DMS114 treated with DMSO at 0.1 percent for 48 hours (cell line): Measurements from ENCODE around the gene PDIA5.

Experiments
- DNase-seq: peaks from one replicate; lab custom pipeline; 2025; ENCODE audit not compliant: unreplicated experiment; lab: John Stamatoyannopoulos, UW

Gene PDIA5

GRCh38 chr3:123066896-123067688 lies at the start of gene PDIA5:
TSS of gene PDIA5 (plus strand) at chr3:123067025. CDS start at chr3:123067165, 140 bp downstream.
- peak; percentile 86 for DNase-seq

DNA sequence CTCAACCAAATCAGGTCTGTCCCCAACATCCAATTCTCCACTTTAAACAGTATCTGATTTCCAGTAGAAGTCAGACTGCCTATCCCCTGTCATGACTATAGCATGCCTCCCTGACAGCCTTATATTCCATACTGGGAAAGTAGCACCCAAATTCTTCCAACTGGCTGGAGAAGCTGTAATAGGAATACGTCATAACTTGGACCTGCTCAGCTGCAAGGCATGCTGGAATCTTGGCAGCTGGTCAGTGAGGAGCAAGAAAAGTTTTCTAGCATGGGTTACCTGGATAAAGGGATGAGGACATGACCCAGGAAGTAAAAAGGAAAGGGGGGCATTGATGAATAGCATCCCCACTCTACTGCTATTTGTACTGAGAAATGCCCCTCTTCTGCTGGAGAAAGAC lies 48.1 kb upstream of the PDIA5 start:
- no peak for DNase-seq

DNA sequence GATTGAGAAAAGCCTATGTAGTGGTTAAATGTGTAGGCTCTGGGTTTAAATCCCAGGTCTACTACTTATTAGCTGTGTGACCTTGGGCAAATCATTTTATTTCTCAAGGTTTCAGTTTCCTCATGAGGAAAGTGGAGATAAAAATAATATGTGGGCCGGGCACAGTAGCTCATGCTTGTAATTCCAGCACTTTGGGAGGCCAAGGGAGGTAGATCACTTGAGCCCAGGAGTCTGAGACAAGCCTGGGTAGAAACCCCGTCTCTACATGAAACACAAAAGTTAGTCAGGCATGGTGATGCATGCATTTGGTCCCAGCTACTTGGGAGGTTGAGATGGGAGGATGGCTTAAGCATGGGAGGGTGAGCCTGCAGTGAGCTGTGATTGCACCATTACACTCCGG lies 47.7 kb upstream of the PDIA5 start:
- DNase-seq = no peak

- DNase-seq = no peak
Observed at GRCh38 chr3:123019591-123019990, 47.2 kb upstream of the PDIA5 start.

- DNase-seq = no peak
Observed at GRCh38 chr3:123020709-123021108, 46.1 kb upstream of the PDIA5 start.

DNA sequence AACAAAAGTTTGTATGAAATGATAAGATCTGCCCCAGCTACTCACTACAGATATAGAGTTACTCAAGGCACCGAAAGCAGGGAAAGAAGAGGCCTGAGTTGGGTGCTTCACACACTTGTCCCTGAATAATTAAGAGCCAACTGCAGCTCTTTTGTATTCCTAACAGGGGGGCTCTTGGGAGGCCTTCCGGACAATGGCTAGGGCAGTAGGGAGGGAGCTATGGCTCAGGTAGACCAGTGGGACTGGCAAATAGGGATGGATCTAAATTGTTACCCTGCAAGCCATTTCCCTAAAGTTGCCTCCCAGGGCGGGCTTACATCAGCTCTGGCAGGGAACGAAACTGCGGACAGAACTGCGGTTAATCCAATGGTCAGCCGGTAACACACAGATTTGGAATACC lies 45.4 kb upstream of the PDIA5 start:
- DNase-seq = no peak

DNA sequence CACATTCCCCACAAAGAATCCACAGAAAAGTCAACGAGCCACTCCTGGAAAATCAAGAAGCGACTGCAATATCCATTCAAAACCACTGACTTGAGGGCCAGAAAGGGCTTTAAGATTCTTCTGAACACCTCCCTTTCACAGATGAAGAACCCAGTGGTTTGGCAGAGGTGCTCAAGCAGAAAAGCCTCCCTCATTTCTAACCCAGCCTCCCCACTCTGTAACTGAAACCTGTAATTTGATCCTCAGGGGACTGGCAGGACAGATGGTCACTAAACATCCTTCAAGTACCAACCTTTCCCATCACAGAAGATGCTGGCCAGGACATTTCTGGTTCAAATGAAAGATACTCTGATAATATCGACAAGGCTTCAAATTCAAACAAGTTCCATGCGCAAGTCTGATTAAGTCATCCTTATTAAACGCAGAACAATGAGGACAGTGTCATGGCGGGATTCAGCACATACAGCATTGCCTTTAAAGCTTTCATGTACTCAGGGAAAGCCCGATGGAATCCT lies 44.8 kb upstream of the PDIA5 start:
- DNase-seq = no peak

DNA sequence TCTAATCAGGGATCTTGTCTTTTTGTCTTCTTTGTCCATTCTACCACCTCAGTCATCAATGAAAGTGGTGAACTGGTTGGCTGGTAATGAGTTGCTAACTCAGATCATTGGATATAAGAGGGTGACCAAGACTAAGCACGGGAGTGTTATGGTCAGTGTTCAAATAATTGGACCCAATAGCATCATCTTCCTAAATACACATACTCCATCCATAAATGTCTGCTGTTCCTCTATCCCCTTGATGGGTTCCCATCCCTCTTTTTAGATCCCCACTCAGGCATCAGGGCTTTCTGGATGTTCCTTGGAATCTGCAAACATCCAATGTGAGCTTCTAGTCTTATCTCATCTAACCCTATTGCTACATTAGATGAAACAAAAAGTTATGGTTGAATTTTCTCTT lies 42.8 kb upstream of the PDIA5 start:
- DNase-seq = no peak

- no peak for DNase-seq
Observed at GRCh38 chr3:123025642-123026521, 40.9 kb upstream of the PDIA5 start.

DNA sequence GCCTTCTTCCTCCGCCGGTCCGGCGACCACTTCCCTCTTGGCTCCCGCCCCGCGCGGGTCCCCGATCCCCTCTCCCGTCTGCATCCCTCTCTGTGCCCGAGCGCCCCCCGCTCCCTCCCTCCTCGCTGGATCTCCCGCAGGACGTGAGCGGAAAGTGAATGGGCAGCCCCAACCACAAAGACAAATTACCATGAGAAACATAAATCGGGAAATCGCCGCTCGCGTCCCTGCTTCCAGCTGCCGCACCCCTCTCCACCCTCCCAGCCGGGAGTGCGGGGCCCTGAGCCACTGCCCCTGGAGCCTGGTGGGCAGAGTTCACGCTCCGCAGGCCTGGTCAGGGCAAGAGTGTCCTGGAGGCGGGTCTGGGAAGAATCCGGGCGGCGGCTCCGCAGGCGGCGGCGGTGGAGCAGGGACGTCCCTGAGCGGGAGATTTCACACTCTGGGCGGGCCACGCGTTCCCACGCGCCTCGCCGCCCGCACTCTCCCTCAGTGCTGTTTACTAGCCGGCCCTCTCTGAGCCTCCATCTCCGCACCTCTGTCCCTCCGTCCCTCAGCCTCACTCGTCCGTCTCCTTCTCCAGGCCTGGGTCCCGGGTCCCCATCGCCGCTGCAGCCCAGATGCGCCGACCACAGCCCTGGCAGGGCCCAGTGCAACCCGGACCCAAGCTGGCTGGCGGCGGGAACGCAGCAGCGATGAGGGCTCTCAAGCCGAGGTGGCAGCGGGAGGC lies 40.1 kb upstream of the PDIA5 start:
- no peak for DNase-seq

GRCh38 chr3:123027292-123028232 lies 39.3 kb upstream of the PDIA5 start, which contains the start of gene SEMA5B:
TSS of gene SEMA5B (minus strand) at chr3:123027763. CDS start at chr3:122961263, 66,500 bp downstream.
- peak; percentile 30 for DNase-seq

- DNase-seq = peak; percentile 74
Observed at GRCh38 chr3:123028233-123028828, 38.5 kb upstream of the PDIA5 start.

DNA sequence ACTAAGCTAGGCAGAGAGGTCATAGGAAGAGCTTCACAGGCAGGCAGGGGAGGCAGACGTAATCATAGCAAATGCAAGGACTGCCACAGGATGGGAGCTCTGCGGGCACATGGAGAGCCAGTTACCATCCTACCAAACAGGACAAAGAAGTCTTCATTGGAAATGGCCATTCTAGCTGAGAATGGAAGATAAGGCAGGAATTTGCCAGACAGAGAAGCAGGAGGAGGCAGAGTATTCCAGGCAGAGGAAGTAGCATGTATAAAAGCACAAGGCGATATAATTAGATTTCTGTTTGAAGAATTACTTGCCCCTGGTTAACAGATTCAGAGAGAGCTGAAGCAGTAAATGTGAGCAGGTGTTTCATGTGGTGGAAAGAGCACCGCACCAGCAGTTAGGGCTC lies 35.8 kb upstream of the PDIA5 start:
- DNase-seq = no peak

- no peak for DNase-seq
Observed at GRCh38 chr3:123032057-123032456, 34.8 kb upstream of the PDIA5 start.

GRCh38 chr3:123034120-123034519 lies 32.7 kb upstream of the PDIA5 start:
- DNase-seq = no peak

DNA sequence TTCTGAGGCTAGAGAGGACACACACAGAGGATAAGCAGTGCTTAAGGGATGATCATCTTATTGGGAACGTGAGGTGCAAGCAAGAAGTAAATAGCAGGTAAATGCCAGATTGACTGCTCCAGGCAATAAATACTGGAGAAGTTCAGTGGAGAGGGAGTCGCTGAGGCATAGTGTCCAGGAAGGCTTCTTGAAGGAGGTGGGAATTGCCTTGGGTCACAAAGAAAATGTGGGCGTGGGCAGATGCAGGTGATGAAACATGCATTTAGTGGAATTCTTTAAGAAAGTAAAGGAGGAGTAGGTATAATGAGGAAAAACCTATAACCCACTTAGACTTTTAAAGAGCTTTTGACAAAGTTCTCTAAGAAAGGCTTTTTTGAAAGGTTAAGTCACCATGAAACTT lies 31.8 kb upstream of the PDIA5 start:
- no peak for DNase-seq

- no peak for DNase-seq
Observed at GRCh38 chr3:123036352-123037014, 30.3 kb upstream of the PDIA5 start.

DNA sequence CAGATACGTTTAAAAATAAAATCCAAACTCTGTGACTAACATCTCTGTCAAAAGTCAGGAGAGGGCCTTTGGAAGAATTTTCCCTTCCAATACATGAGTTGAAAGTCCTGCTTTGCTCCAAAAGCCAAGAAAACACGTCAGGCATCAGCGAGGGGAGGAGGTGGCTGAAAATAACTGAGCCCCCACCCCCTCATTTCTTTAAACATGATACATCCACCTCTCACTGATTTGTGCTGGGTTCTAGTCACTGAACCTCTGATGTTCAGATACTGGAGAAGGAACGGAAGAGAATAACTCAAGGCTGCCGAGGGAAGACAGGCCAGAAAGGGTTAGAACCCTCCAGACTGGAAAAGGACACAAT lies 29.8 kb upstream of the PDIA5 start:
- DNase-seq = no peak

GRCh38 chr3:123038751-123039150 lies 28.1 kb upstream of the PDIA5 start:
- DNase-seq = no peak
